CD14-positive monocyte (primary cell): ENCODE measurements around the gene FBH1. TPM values are rescaled to one million over a fixed set of nuclear protein-coding genes. Genes with fewer than 3 reads are reported as not detected.
A peak's percentile ranks its signal among the peaks of the same experiment; 100 is the strongest.

Source experiments
- DNase-seq, 3 donors: peaks; one replicate each; pipeline ENCODE4 v3.0.0-alpha.2; 2011 to 2022
- H2AFZ ChIP-seq: 2 replicates; pipeline ENCODE4 v1.6.0; 2012; ENCODE audit warnings: mild to moderate bottlenecking, low read depth, low read length, inconsistent platforms; ENCODE audit not compliant: insufficient read depth, poor library complexity, severe bottlenecking
- H3K27ac ChIP-seq, 2 donors: 1 replicate in 1 of 2; 2 replicates in 1 of 2; pipeline ENCODE4 v1.5.1; 2012 to 2013; ENCODE audit warnings: low read length in 2 of 2, control low read depth in 1 of 2, inconsistent platforms in 1 of 2, low read depth in 1 of 2, mild to moderate bottlenecking in 1 of 2
- H3K27me3 ChIP-seq, 2 donors: one replicate each; pipeline versions ENCODE4 v1.6.0 to v1.6.1; 2011 to 2013; ENCODE audit warnings: low read length in 2 of 2; ENCODE audit not compliant: control insufficient read depth in 2 of 2, insufficient read depth in 2 of 2
- H3K36me3 ChIP-seq, 2 donors: replicated peaks in 1 of 2; 1 replicate in 1 of 2; 2 replicates in 1 of 2; pipeline versions ENCODE4 v1.5.1 to v1.6.1; 2012 to 2013; ENCODE audit warnings: low read length in 2 of 2, control low read depth in 1 of 2, inconsistent platforms in 1 of 2, mild to moderate bottlenecking in 1 of 2; ENCODE audit not compliant: insufficient read depth in 2 of 2, control insufficient read depth in 1 of 2
- H3K4me1 ChIP-seq, 2 donors: 1 replicate in 1 of 2; 2 replicates in 1 of 2; pipeline versions ENCODE4 v1.5.1 to v1.6.1; 2012 to 2013; ENCODE audit warnings: low read length in 2 of 2, control low read depth in 1 of 2, inconsistent platforms in 1 of 2, mild to moderate bottlenecking in 1 of 2, moderate library complexity in 1 of 2; ENCODE audit not compliant: insufficient read depth in 2 of 2, control insufficient read depth in 1 of 2
- H3K4me2 ChIP-seq: replicated peaks from 2 replicates; pipeline ENCODE3; 2012; ENCODE audit warnings: low read length, moderate library complexity, mild to moderate bottlenecking; ENCODE audit not compliant: poor library complexity, severe bottlenecking; ENCODE audit errors: extremely low read depth
- H3K4me3 ChIP-seq, 3 experiments: fragments of 200-600 bp in 1 of 3; sonication (generic) in 1 of 3; replicated peaks in 1 of 3; 1 replicate in 2 of 3; 2 replicates in 1 of 3; pipeline ENCODE4 v1.5.1; 2011 to 2013; ENCODE audit warnings: low read length in 3 of 3, mild to moderate bottlenecking in 3 of 3, control low read depth in 2 of 3, low read depth in 2 of 3, inconsistent platforms in 1 of 3, moderate library complexity in 1 of 3
- H3K79me2 ChIP-seq: 2 replicates; pipeline ENCODE4 v1.6.0; 2012; ENCODE audit warnings: mild to moderate bottlenecking, control low read depth, inconsistent platforms, low read length, moderate library complexity; ENCODE audit not compliant: insufficient read depth
- H3K9ac ChIP-seq: 2 replicates; pipeline ENCODE4 v1.6.0; 2017; ENCODE audit warnings: low read length, mild to moderate bottlenecking; ENCODE audit not compliant: insufficient read depth, poor library complexity, severe bottlenecking
- H3K9me3 ChIP-seq, 2 donors: replicated peaks in 1 of 2; 1 replicate in 1 of 2; 2 replicates in 1 of 2; pipeline versions ENCODE4 v1.5.1 to v1.6.1; 2012 to 2013; ENCODE audit warnings: low read length in 2 of 2, control low read depth in 1 of 2; ENCODE audit not compliant: control insufficient read depth in 1 of 2, insufficient read depth in 1 of 2
- H4K20me1 ChIP-seq: 2 replicates; pipeline ENCODE4 v1.6.0; 2012; ENCODE audit warnings: mild to moderate bottlenecking, low read length, control low read depth, moderate library complexity; ENCODE audit not compliant: insufficient read depth
- H3K27ac Mint-ChIP-seq, 7 donors: one replicate each; pipeline ENCODE4 v1.8.0; 2020; ENCODE audit warnings: mild to moderate bottlenecking in 7 of 7, mixed read lengths in 7 of 7, moderate library complexity in 6 of 7, inconsistent platforms in 2 of 7
- H3K27me3 Mint-ChIP-seq, 3 donors: one replicate each; pipeline ENCODE4 v1.8.0; 2021 to 2022; ENCODE audit warnings: low read depth in 3 of 3, mild to moderate bottlenecking in 3 of 3, mixed read lengths in 3 of 3, moderate library complexity in 3 of 3, inconsistent platforms in 1 of 3
- H3K36me3 Mint-ChIP-seq, 2 donors: one replicate each; pipeline ENCODE4 v1.8.0; 2020; ENCODE audit warnings: mixed read lengths in 2 of 2, inconsistent platforms in 1 of 2, mild to moderate bottlenecking in 1 of 2
- H3K4me1 Mint-ChIP-seq: one replicate; pipeline ENCODE4 v1.8.0; 2020; ENCODE audit warnings: mild to moderate bottlenecking, mixed read lengths
- H3K4me3 Mint-ChIP-seq, 2 donors: one replicate each; pipeline ENCODE4 v1.8.0; 2020; ENCODE audit warnings: mild to moderate bottlenecking in 2 of 2, mixed read lengths in 2 of 2, moderate library complexity in 1 of 2
- H3K9me3 Mint-ChIP-seq, 7 donors: one replicate each; pipeline ENCODE4 v1.8.0; 2020 to 2022; ENCODE audit warnings: mixed read lengths in 7 of 7, mild to moderate bottlenecking in 6 of 7, moderate library complexity in 6 of 7, inconsistent platforms in 2 of 7
- CTCF ChIP-seq: fragments of 200-600 bp; IDR thresholded peaks from one replicate; pipeline ENCODE4 v1.8.0; 2022; ENCODE audit warnings: antibody characterized with exemption, mild to moderate bottlenecking
- WGBS: methylation state at CpG from one replicate; pipeline ENCODE4 v1.1.5; 2013; ENCODE audit warnings: missing lambda C conversion rate; ENCODE audit not compliant: insufficient coverage; 5-methylcytosine and 5-hydroxymethylcytosine counted together
- intact Hi-C, 2 donors: fragments of 100-400 bp; cut with micrococcal nuclease; formaldehyde crosslinking; loops; one replicate each; pipeline versions ENCODE4 v1.15.0 to v1.15.1; 2023
- polyA plus RNA-seq, 3 donors: library from polyadenylated mRNA; depleted of rRNA in 1 of 3; unstranded in 2 of 3; stranded (reverse) in 1 of 3; fragments of 300-500 nt in 2 of 3; fragments of >200 nt in 1 of 3; fragmentation: Illumina TruSeq in 2 of 3; gene quantifications; 1 replicate in 2 of 3; 2 replicates in 1 of 3; pipeline ENCODE4 v1.2.3, GENCODE V29; 2012 to 2021

The FBH1 gene
- polyA plus RNA-seq, 3 donors, result 33.9 to 73.3 (median 48.3) TPM

GRCh38 chr10:5895365-5895764 lies 5.3 kb downstream of the FBH1 start:
- Mint-ChIP-seq H3K4me3 (no peak overlapping the region), H3K9me3 (peaks cover 6 to 14% (median 11%) of the 10 kb centered on the region in 7 donors), H3K27ac (peak overlapping the region in 2 of 7 donors; percentile 23 to 56), H3K36me3 (peaks cover 49 to 56% of the 10 kb centered on the region in 2 donors), H3K4me1 (peaks cover 21% of the 10 kb centered on the region), H3K27me3 (no peaks in the 10 kb centered on the region)
- H3K4me2 ChIP-seq, result no peak overlapping the region
- H3K9me3 ChIP-seq, result peaks cover 7 to 12% of the 10 kb centered on the region in 2 donors
- H3K4me1 ChIP-seq, result peaks cover 9 to 10% of the 10 kb centered on the region in 2 donors
- 90% methylated on average over 2 of the region's 3 CpGs for WGBS
- no peak overlapping the region for H3K27ac ChIP-seq
- H3K27me3 ChIP-seq, result no peaks in the 10 kb centered on the region
- no peak overlapping the region for H2AFZ ChIP-seq
- no peak overlapping the region for H3K9ac ChIP-seq
- no peak for DNase-seq
- H4K20me1 ChIP-seq, result peaks cover 73% of the 10 kb centered on the region
- H3K79me2 ChIP-seq, result peaks cover 80% of the 10 kb centered on the region
- peaks cover 18 to 53% of the 10 kb centered on the region in 2 donors for H3K36me3 ChIP-seq
- intact Hi-C loops, result no loop called here
- no peak overlapping the region for H3K4me3 ChIP-seq
- TF ChIP-seq CTCF, result no peak

- H4K20me1 ChIP-seq, result peaks cover 74% of the 10 kb centered on the region
- Mint-ChIP-seq H3K27ac (peak overlapping the region in 3 of 7 donors; percentile 1 to 56 (median 23)), H3K9me3 (peaks cover 6 to 14% (median 11%) of the 10 kb centered on the region in 7 donors), H3K27me3 (no peaks in the 10 kb centered on the region), H3K4me3 (no peak overlapping the region), H3K4me1 (peaks cover 18% of the 10 kb centered on the region), H3K36me3 (peaks cover 49 to 56% of the 10 kb centered on the region in 2 donors)
- DNase-seq, result no peak
- H3K4me2 ChIP-seq, result no peak overlapping the region
- H3K27me3 ChIP-seq, result no peaks in the 10 kb centered on the region
- H3K27ac ChIP-seq, result no peak overlapping the region
- H3K36me3 ChIP-seq, result peaks cover 18 to 53% of the 10 kb centered on the region in 2 donors
- no peak overlapping the region for H2AFZ ChIP-seq
- peaks cover 7 to 12% of the 10 kb centered on the region in 2 donors for H3K9me3 ChIP-seq
- H3K4me3 ChIP-seq, result no peak overlapping the region
- peaks cover 6% of the 10 kb centered on the region in 2 donors for H3K4me1 ChIP-seq
- WGBS, result 100% methylated on average over 2 of the region's 9 CpGs
- peaks cover 76% of the 10 kb centered on the region for H3K79me2 ChIP-seq
- TF ChIP-seq CTCF, result no peak
- H3K9ac ChIP-seq, result no peak overlapping the region
- intact Hi-C loops, result no loop called here
Measured at GRCh38 chr10:5895804-5896203, 5.8 kb downstream of the FBH1 start.
